ENCODE data around the gene RAPGEF1.
A peak's percentile ranks its signal among the peaks of the same experiment; 100 is the strongest.
"Not testable (repeated sequence)": the region's sequence is repeated elsewhere in the genome, so short reads cannot be mapped to it uniquely, and the experiment has no call there.

RAPGEF1 gene

DNA sequence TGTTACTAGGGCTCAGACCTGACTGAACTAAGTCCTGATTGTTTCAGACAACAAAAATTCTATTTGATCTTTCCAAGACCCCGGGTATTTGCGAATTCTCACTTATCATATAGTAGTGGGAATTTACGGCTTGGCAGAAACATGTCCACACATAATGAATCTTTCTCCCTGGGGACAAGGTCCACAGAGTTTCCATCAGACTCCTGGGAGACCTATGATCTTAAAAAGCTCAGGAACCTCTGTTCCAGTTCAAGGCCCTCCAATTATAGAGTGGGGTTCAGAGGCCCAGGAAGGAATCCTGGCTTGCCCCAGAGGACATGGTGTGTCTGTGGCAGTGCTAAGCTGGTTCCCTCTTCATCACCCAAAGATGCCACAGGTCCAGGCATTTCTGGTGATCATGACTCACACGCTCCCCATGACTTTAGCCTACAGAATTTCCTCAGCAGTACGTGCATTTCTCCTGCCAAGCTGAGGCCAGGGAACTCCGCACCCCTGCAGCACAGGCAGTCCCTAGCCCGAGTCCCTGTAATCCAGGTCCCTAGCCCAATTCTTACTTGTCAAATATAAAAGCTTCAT lies 12.6 kb downstream of the RAPGEF1 start:
- peak; percentile 24 for DNase-seq

DNA sequence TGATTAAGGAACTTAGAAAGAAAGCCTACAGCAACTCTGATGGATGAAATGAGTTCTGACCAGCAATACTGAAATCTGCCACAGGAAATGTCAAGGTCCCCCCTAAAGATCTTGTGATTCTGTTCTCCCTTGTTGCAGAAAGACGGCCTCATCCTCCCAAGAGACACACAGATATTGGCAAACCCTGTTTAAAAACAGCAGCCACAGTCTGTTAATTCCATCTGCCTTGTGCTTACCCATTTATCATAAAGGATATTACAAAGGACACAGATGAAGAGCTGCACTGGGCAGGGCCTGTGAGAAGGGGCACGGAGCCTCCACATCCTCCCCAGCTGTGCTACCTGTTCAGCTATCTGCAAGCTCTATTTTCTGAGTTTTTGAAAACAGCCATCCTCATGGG lies 15.2 kb downstream of the RAPGEF1 start:
- no peak for DNase-seq

DNA sequence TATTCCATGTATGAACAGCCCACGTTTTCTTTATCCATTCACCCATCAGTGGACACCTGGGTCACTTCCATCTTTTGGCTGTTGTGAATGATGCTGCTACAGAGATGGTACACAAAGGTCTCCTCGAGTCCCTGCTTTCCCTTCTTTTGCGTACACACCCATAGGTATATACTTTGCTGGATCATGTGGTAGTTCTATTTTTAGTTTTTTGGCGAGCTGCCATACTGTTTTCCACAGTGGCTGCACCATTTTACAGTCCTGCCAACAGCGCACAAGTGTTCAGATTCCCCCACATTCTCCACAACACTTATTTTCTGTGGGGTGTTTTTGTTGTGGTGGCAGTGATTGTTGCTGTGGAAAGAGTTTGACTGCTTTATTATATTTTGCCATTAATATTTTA lies 16.2 kb downstream of the RAPGEF1 start:
- no peak for DNase-seq

DNA sequence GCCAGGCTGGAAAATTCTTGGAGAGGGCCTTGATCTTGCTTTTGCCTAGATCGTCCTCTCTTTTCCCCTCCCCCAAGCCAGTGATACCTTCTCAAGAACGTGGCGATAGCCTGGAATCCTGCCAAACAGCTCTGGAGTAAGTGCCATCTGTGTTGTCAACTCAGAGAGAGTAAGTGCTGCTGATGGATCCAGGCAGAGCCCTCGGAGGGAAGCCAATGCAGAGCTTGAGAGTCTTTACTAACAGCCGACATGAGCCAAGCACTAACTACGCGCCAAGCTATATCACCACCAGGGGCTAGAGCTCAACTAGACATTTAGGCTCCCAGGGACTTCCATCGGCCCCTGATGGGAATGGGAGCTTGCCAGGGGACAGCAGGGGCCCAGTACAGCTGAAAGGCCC lies 17.6 kb downstream of the RAPGEF1 start:
- DNase-seq, result no peak

DNA sequence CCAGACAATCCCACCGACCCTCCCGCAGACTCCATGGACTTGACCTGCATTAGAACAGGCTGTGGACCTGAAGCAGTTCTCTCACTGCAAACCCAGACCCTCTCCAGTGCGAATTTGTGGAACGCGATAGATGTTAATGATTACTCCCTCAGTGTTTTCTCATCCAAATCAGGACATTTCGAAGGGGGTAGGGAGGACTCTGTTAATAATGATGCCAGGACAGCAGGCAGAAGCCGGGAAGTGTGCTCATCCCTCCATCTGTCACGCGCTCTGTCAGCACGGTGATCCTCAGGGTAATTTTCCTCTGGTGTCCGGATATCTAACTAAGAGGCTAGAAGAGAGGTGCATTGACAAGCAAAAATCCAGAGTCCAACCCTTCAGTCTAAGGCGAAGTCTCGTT lies 18.8 kb downstream of the RAPGEF1 start:
- DNase-seq, result no peak

- no peak for DNase-seq
These were observed 19.5 kb downstream of the RAPGEF1 start for GRCh38 chr9:131720330-131720729.

DNA sequence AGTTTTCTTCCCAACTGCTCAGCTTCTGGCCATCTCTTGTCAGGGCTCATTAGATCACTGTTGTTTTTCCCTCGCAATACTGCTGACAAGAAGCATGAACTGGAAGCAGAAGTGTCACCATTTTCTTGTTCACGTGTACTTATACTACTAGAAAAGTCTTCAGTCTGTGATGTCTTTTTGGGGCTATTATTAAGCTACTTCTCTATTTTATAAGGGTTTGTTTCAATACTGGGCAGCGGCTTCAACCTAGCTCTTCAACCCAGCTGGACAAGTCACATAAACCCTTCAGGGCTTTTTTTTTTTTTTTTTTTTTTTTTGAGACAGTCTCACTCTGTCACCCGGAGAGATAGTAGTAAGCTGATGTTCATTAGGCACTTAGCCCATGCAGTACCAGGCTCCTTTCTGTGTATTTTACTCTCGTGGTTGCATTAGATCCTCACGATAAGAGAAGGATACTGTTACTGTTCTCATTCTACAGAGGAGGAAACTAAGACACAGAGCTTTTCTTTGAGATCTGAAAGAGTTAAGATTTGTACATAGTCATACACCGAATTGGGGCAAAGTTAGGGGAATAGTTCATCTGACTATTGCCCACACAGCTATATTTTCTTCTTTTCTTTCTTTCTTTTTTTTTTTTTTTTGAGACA lies 20.5 kb downstream of the RAPGEF1 start:
- no peak for DNase-seq

GRCh38 chr9:131717719-131718460 lies 22.0 kb downstream of the RAPGEF1 start:
- no peak for DNase-seq

GRCh38 chr9:131715906-131716305 lies 24.0 kb downstream of the RAPGEF1 start:
- DNase-seq, result no peak

GRCh38 chr9:131714821-131715220 lies 25.1 kb downstream of the RAPGEF1 start:
- no peak for DNase-seq

DNA sequence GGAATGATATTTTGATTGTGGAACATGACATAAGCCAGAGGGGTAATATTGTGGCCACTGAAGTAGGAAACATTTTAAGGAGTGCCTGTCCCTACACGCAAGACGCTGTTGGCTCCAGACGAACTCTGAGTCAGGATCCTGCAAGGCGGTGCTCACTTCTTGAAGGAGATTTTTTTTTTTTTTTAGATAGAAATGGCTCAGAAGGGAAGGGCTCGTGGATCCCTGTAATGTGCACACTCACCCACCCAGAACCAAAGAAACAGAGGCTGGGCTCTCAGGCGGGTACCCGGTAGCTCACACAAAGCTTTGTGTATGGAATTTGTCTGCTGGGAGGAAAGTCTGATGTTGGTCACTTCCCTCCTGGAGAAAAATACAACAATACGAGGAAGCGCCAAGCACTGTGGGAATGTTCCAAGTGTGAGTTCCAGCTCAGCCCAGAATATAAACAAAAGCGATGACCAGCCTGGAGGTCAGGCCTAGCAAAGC lies 25.7 kb downstream of the RAPGEF1 start:
- DNase-seq, result peak; percentile 89

- DNase-seq, result no peak
These were observed 26.9 kb downstream of the RAPGEF1 start for GRCh38 chr9:131713016-131713415.

GRCh38 chr9:131712151-131712716 lies 27.6 kb downstream of the RAPGEF1 start:
- no peak for DNase-seq

- DNase-seq, result peak; percentile 64
These were observed 30.0 kb downstream of the RAPGEF1 start for GRCh38 chr9:131709771-131710431.

DNA sequence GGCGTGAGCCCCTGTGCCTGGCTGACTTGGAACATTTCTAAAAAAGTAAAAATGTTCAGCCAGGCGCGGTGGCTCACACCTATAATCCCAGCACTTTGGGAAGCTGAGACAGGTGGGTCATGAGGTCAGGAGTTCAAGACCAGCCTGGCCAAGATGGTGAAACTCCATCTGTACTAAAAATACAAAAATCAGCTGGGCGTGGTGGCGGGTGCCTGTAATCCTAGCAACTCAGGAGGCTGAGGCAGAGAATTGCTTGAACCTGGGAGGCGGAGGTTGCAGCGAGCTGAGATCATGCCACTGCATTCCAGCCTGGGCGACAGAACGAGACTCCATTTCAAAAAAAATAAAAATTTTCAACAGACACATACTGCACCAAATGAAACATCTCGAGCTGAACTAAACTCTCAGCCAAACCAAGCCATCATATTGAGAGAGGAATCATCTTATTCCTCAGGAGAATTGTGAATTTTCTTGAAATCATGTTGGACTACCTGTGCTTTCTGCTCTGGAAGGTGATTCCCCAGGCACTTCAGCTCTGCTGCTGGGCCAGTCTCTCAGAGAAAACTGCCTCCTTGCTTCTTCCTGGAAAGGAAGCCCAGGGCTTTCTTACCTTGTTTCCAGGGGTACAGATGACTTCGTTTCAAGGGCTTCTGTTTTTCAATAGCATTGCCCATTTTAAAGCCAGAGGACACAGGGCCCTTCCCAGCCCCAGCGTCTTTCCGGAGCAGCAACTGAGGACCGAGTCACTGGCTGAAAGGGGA lies 30.7 kb downstream of the RAPGEF1 start:
- DNase-seq, result not testable (repeated sequence)

DNA sequence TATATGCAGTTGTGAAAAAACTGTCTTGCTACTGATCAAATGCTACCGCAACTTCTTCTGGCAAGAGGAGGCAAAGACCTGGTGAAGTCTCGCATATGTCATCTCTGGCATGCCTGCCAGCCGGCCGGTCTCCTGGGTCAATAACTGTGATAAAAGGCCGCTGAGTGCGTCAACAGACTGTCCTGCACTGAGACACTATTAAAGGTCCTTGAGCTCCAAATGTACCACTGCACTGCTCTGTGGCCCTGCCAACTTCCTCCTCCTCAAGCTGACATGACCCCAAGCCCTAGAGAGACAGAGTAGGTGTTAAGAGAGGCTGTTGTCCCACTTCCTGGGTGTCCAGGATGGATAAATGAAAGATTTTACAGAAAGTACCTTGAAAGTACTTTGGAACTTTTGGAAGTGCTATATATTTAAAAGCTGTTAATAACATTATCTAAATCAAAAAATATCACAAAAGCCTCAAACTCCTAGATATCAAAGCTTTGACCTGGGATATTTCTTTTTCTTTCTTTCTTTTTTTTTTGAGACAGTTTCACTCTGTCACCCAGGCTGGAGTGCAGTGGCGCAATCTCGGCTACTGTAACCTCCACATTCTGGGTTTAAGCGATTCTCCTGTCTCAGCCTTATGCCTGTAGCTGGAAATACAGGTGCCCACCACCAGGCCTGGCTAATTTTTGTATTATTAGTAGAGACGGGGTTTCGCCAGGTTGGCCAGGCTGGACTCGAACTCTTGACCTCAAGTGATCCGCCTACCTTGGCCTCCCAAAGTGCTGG lies 31.5 kb downstream of the RAPGEF1 start:
- DNase-seq, result no peak

- peak; percentile 88 for DNase-seq
These were observed 32.1 kb downstream of the RAPGEF1 start for GRCh38 chr9:131707733-131708157.

GRCh38 chr9:131707050-131707449 lies 32.8 kb downstream of the RAPGEF1 start:
- DNase-seq, result no peak

DNA sequence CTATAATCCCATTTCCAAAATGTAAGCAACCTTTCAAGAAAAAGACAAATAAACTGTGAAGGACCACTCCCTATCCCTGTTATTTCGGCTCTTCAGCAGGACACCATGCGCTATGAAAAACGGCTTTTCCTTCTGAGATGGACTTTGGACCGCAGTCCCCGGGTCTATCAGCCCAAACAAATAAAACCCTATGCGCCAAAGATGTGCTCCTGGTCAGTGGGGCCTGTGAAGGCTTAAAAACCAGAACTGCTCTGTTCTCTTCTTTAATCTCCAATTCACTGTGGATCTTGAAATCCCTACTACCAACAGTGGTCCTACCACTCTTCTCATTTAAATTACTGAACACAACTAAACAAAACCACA lies 33.3 kb downstream of the RAPGEF1 start:
- no peak for DNase-seq

DNA sequence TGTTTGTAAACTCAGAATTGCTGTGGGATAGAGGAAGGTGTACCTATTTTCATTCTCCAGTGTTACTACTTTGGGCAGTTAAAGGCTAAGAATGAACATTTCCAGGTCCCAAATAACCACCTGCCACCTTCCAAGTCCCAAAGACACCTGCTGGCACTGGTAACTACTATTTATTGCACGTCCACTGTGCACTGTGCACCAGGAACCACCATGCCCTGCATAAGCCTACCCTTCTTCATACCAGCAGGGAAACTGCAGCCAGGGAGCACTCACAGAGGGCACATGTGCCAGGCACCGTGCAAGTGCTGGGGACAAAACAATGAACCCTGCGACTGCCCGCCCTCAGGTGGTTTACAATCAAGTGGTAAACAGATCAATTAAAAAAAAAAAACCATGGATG lies 34.9 kb downstream of the RAPGEF1 start:
- DNase-seq, result no peak

GRCh38 chr9:131704141-131704983 lies 35.5 kb downstream of the RAPGEF1 start:
- DNase-seq, result no peak
